UCSD-AML1 (cell line): ENCODE results near the gene CRPPA.
"Not testable (repeated sequence)": the region's sequence is repeated elsewhere in the genome, so short reads cannot be mapped to it uniquely, and the experiment has no call there.

Experiments used
- DNase-seq: peaks from one replicate; lab custom pipeline; 2025; ENCODE audit not compliant: unreplicated experiment; lab: John Stamatoyannopoulos, UW

CRPPA gene

GRCh38 chr7:16421333-16422102 is at the start of gene CRPPA:
TSS of gene CRPPA (minus strand) at chr7:16421538. CDS start at chr7:16421322, 216 bp downstream.
- peak; percentile 15 for DNase-seq

GRCh38 chr7:16465469-16466361 is 44.4 kb upstream of the CRPPA start, which contains the start of gene SOSTDC1:
TSS of gene SOSTDC1 (minus strand) at chr7:16465738. CDS start at chr7:16465668, 70 bp downstream.
- no peak for DNase-seq

GRCh38 chr7:16463949-16464715 is 42.8 kb upstream of the CRPPA start:
- no peak for DNase-seq

GRCh38 chr7:16463520-16463919 is 42.2 kb upstream of the CRPPA start:
- no peak for DNase-seq

- no peak for DNase-seq
Measured at GRCh38 chr7:16462431-16462889, 41.1 kb upstream of the CRPPA start.

GRCh38 chr7:16460789-16461493 is 39.6 kb upstream of the CRPPA start:
- DNase-seq: no peak

GRCh38 chr7:16456303-16456702 is 35.0 kb upstream of the CRPPA start:
- not testable (repeated sequence) for DNase-seq

GRCh38 chr7:16455591-16455990 is 34.3 kb upstream of the CRPPA start:
- DNase-seq: no peak

GRCh38 chr7:16450366-16450765 is 29.0 kb upstream of the CRPPA start:
- no peak for DNase-seq

- DNase-seq: no peak
Measured at GRCh38 chr7:16447876-16448275, 26.5 kb upstream of the CRPPA start.

GRCh38 chr7:16446508-16446907 is 25.2 kb upstream of the CRPPA start:
- no peak for DNase-seq

- not testable (repeated sequence) for DNase-seq
Measured at GRCh38 chr7:16443871-16444270, 22.5 kb upstream of the CRPPA start.

- DNase-seq: no peak
Measured at GRCh38 chr7:16438988-16439387, 17.6 kb upstream of the CRPPA start.

GRCh38 chr7:16436306-16436705 is 15.0 kb upstream of the CRPPA start:
- no peak for DNase-seq

GRCh38 chr7:16433568-16434122 is 12.3 kb upstream of the CRPPA start:
- DNase-seq: no peak

- DNase-seq: no peak
Measured at GRCh38 chr7:16432425-16432731, 11.0 kb upstream of the CRPPA start.

GRCh38 chr7:16431646-16432424 is 10.5 kb upstream of the CRPPA start:
- no peak for DNase-seq

GRCh38 chr7:16430133-16430532 is 8.8 kb upstream of the CRPPA start:
- no peak for DNase-seq

- no peak for DNase-seq
Measured at GRCh38 chr7:16428672-16429071, 7.3 kb upstream of the CRPPA start.

- no peak for DNase-seq
Measured at GRCh38 chr7:16428182-16428581, 6.8 kb upstream of the CRPPA start.
